ENCODE measurements around the gene CASTOR1.

GRCh38 chr22:30309951-30310741 is 20.8 kb upstream of the CASTOR1 start:
- TF ChIP-seq POLR2A (IDR thresholded peaks at IDR 0.05) (no peak), CTCF (IDR thresholded peaks at IDR 0.05) (no peak), POLR2AphosphoS5 (IDR thresholded peaks at IDR 0.05) (peak in 1 of 3 donors; percentile 37)

Measured in breast epithelium (tissue), 3 donors.